ENCODE data around the gene SLC30A7. TPM values are rescaled to one million over a fixed set of nuclear protein-coding genes. Genes with fewer than 3 reads are reported as not detected.
"Not testable (repeated sequence)": the region's sequence is repeated elsewhere in the genome, so short reads cannot be mapped to it uniquely, and the experiment has no call there.

Gene SLC30A7
- total RNA-seq, 2 donors from 2014 or later: 8.1 to 9.0 TPM

DNA sequence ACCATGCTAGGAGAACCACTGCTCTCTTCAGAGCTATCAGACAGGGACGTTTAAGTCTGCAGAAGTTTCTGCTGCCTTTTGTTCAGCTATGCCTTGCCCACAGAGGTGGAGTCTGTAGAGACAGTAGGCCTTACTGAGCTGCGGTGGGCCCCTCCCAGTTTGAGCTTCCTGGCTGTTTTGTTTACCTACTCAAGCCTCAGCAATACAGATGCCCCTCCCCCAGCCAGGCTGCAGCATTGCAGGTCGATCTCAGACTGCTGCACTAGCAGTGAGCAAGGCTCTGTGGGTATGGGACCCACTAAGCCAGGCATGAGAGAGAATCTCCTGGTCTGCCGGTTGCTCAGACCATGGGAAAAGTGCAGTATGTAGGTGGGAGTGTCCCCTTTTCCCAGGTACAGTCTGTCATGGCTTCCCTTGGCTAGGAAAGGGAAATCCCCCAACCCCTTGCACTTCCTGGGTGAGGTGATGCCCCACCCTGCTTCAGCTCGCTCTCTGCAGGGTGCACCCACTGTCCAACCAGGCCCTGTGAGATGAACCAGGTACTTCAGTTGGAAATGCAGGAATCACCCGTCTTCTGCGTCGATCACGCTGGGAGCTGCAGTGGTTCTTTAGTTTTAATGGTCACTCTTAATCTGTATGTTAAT is 53.7 kb downstream of the SLC30A7 start:
- H3K4me3 ChIP-seq; H3K27me3 ChIP-seq; H3K4me1 ChIP-seq; H3K27ac ChIP-seq; H3K9me3 ChIP-seq; DNase-seq (ENCODE audit: low spot score): not testable (repeated sequence)
- peaks cover 11% of the 10 kb centered on the region for H3K36me3 ChIP-seq

GRCh38 chr1:100950337-100950736 is 54.4 kb downstream of the SLC30A7 start:
- no peak for DNase-seq (ENCODE audit: low spot score)
- H3K9me3 ChIP-seq: no peaks in the 10 kb centered on the region
- H3K27ac ChIP-seq: no peak overlapping the region
- TF ChIP-seq CTCF (IDR thresholded peaks at IDR 0.05): no peak
- H3K36me3 ChIP-seq: peaks cover 11% of the 10 kb centered on the region
- peaks cover 0 to 8% of the 10 kb centered on the region in 2 donors for H3K4me1 ChIP-seq
- no peak overlapping the region for H3K4me3 ChIP-seq
- H3K27me3 ChIP-seq: no peaks in the 10 kb centered on the region

GRCh38 chr1:100950781-100951180 is 54.9 kb downstream of the SLC30A7 start:
- H3K4me1 ChIP-seq: peaks cover 0 to 8% of the 10 kb centered on the region in 2 donors
- no peak overlapping the region for H3K4me3 ChIP-seq
- peaks cover 11% of the 10 kb centered on the region for H3K36me3 ChIP-seq
- H3K9me3 ChIP-seq: no peaks in the 10 kb centered on the region
- DNase-seq (ENCODE audit: low spot score): no peak
- no peaks in the 10 kb centered on the region for H3K27me3 ChIP-seq
- no peak for TF ChIP-seq CTCF (IDR thresholded peaks at IDR 0.05)
- H3K27ac ChIP-seq: no peak overlapping the region

DNA sequence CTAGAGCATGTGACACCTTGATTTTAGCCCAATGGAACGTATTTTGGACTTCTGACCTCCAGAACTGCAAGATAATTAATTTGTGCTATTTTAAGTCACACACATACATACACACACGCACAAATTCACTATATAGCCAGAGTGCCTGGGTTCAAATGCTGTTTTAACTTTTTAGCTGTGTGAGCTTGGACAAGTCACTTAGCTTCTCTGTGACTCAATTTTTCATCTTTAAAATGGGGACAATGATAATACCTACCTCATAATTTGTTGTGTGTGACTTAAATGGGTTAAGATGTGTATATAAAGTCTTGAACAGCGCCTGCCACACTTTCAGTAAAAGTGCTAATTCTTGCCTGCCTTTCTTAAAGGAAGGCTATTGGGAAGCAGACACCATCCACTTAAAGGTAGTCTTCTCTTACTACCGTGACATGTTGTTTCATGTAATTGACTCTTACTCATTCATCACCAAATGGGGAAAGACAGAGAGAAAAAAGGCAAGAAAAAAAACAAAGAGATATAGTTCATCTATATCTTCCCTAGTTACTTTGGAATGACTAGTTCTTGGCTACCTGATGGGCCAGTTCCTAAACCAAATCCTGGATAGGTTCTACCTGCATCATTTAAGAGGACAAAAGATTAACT is 56.3 kb downstream of the SLC30A7 start:
- H3K9me3 ChIP-seq: no peaks in the 10 kb centered on the region
- no peak for DNase-seq (ENCODE audit: low spot score)
- peaks cover 0 to 8% of the 10 kb centered on the region in 2 donors for H3K4me1 ChIP-seq
- H3K36me3 ChIP-seq: peaks cover 11% of the 10 kb centered on the region
- H3K27me3 ChIP-seq: no peaks in the 10 kb centered on the region
- H3K27ac ChIP-seq: no peak overlapping the region
- no peak for TF ChIP-seq CTCF (IDR thresholded peaks at IDR 0.05)
- no peak overlapping the region for H3K4me3 ChIP-seq

- H3K36me3 ChIP-seq: peaks cover 11% of the 10 kb centered on the region
- H3K27me3 ChIP-seq; H3K4me1 ChIP-seq; H3K4me3 ChIP-seq; H3K9me3 ChIP-seq; H3K27ac ChIP-seq; DNase-seq (ENCODE audit: low spot score): not testable (repeated sequence)
These were observed 57.1 kb downstream of the SLC30A7 start for GRCh38 chr1:100952970-100953369.

DNA sequence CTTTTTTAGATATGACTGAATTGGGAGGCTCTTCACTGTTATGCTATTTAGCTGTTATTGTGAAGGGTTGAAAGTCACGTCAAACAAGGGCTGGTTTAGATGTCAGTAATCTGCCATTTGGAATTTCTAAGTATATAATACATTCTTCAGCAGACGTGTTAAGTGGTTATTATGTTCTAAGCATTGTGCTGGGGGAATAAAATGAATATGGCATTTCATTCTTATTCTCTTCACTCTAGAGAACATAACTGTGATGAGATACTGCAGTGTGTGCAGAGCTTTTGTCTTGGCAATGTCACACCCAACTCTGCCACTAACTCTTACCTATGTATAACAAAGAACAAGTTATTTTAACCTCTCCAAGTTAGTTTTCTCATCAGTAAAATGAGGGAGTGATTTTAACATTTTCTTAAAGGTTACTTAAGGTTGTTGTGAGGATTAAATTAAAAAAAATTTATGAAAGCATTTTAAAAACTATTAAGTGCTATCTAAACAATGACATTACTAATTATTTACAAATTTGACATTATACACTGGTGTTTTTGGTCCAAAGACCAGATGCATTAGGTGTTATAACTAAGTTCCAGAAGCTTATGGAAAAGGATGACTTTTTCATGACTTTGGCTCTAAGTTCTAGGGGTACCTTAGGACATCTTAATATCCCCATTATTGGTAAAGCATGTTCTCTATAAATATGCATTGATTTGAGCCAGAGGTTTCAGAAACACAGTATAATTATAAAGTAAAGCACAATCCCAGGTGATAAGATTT is 58.3 kb downstream of the SLC30A7 start:
- Histone ChIP-seq H3K4me1 (peaks cover 0 to 8% of the 10 kb centered on the region in 2 donors), H3K27ac (no peak overlapping the region), H3K9me3 (no peaks in the 10 kb centered on the region), H3K36me3 (peaks cover 11% of the 10 kb centered on the region), H3K27me3 (no peaks in the 10 kb centered on the region), H3K4me3 (no peak overlapping the region)
- no peak for DNase-seq (ENCODE audit: low spot score)
- no peak for TF ChIP-seq CTCF (IDR thresholded peaks at IDR 0.05)
